HG03354 (cell line): ENCODE results near the gene TAOK2.

Experiments used
- ATAC-seq: cut with Tn5 transposase; IDR thresholded peaks from one replicate; pipeline ENCODE4 v1.9.1; 2021; ENCODE audit warnings: mild to moderate bottlenecking; ENCODE audit not compliant: unreplicated experiment, poor library complexity, severe bottlenecking

Gene TAOK2

GRCh38 chr16:30041841-30042240 is 68.2 kb downstream of the TAOK2 start:
- no peak for ATAC-seq
